Activated gamma-delta T cell treated with Interleukin-2 at 50 U/mL for 16 hours (primary cell): ENCODE data around the gene MITF.

Source experiments
- DNase-seq: peaks from one replicate; pipeline ENCODE4 v3.0.0-alpha.2; 2020

MITF gene

DNA sequence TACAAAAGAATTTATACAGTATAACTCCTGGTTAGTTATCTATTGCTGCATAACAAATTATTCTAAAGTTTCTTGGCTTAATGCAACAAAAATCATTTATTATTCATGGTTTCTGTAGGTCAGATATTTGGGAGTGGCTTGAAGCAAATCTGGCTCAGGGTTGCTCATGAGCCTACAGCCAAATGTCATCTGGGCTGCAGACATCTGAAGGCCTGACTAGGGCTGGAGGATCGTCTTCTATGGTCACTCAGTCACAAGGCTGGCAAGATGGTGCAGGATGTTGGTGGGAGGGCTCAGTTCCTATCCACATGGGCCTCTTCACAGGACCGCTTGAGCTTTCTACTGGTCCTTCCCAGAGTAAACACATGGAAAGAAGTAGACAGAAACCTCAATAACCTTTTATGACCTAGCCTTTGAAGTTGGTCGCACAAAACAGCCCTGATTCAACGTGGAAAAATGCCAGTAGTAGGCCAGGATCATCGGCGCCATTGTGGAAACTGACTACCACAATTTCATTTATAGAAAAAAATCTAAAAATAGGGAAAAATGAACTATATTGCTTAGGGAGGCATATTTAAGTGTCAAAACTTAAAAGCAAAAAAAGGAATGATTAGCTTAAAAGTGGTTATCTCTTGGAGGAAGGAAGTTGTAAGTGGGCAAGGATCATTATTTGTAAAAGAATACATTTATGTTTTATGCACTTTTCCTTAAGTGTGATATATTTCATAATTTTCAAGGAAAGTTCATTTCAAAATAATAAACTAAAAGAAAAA is 9.9 kb upstream of the MITF start:
- DNase-seq = no peak

DNA sequence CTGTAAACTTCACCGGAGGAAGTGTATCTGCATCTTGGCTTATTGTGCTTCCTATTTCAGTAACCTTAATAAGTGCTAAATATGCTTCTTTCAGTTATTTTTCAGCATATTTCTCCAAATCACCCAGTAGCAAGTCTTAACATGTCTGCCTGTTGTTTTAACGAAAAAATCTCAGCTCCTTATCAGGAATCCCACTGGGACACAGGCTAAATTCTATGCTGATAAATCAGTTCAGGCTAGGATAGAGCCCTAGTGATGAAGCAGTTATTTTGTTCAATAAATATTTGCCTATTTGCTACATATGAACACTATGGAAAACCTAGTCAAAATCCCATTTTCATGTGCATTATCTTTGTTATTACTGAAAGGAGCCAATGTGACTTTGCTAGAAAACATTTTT is 8.2 kb upstream of the MITF start:
- no peak for DNase-seq

DNA sequence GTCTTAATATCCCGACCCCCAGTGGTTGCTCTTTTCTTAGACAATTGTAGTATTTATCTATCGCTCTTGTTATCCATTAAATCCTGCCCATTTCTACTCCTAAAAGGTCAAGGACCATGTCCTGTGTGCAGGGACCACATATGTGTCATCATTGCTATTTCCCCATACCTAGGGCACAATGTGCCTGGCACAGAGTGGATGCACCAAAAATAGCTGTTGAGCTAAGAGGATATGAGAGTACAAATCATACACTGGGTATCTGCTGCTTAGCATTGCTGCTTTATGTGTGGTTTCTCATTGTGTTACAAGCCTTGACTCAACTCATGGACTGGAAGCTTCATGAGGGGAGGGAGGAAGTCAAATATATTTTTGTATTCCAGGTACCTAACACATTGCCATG is 3.4 kb upstream of the MITF start:
- no peak for DNase-seq

DNA sequence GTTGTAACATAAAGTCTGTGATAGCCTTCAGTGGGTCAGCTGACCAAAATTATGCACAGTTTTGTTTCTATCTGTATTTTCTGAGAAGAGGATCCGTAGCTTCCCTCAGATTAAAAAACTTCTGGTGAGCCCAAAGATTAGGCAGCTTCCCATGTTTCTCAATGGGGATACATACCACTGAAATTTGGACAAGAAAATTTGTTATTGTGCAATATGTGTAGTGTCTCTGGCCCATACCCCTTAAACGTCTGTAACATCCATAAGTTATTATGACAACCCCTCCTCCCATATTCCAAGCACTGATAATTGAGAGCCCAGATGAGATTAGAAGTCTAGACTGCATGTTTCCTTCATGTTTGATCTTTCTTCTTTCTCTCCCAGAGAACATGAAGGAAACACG is 1.9 kb upstream of the MITF start:
- DNase-seq = no peak

DNA sequence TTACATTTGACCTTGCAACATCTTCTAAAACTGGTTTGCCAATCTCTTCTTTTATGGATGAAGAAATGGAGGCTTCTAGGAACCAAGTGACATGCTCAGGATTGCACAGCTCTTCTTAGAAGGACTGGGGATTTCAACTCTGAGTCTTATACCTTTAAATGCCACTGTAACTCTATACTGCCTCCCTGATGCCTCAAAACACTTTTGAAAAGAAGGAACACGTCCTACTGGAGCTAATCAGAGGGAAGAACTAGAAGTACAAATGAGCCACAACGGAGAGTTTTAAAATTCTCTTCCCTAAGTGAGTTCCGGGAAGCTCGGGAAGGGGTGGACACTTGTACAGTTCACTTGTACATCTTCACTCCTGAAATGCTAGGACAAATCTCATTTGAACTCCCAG is 949 bp upstream of the MITF start:
- no peak for DNase-seq

DNA sequence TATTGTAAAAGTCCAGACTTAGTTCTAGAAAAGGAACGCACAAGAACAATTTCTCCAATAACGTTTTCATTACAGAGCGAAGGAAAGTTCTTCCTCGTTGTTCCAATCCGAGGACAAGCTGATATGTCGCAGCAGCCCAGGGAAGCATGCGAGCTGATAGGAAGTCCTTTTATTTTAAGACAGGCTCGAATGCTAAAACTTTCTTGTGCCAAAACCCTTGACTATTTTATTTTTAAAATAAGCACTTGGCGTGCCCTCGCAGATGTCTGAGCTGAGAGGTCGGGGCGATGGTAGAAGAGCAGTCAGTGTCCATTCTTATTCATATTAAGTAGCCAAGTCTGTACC is 433 bp upstream of the MITF start:
- no peak for DNase-seq

DNA sequence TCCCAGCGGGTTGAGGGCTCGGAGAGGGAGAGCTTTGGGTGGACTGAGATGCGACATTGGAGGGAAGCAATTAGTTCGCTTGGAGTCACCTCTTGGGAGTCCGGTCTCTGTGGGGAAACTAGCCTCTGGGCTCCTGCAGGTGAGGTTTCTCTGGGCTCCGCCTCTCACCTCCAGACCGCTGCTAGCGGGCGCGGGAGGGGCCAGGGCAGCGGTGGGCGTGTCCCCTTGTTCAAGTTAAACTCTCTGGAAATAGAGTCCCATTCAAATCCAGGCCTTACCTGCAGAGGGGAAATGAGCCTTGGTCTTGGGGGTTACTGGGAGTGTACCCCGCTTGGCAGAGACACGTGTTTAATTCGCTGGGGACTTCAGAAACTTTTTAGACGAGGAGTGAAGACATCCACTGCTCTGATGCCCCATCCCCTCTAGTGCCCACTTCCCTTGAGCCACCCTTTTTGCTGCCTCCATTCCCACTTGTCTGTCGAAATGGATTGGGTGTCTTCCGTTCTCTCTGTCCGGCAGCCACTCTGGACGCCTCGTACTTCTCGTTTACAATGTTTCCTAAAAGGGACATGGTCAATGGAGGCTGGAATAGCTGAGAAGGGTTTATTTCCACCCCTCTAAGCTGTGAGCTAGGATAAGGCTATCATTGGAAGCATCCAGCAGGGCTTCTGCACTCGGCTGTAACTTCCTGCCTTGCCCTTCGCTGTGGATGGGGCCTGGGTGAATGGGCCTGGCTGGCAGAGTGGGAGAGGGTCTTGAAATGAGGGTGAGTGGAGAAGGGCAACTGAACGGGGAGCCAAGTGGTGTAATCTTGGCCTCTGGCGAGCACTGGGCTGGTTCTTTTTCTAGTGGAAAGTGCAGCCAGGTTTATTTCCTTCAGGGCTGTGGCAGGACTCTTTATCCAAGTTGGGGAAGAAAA is 1.1 kb downstream of the MITF start:
- no peak for DNase-seq

DNA sequence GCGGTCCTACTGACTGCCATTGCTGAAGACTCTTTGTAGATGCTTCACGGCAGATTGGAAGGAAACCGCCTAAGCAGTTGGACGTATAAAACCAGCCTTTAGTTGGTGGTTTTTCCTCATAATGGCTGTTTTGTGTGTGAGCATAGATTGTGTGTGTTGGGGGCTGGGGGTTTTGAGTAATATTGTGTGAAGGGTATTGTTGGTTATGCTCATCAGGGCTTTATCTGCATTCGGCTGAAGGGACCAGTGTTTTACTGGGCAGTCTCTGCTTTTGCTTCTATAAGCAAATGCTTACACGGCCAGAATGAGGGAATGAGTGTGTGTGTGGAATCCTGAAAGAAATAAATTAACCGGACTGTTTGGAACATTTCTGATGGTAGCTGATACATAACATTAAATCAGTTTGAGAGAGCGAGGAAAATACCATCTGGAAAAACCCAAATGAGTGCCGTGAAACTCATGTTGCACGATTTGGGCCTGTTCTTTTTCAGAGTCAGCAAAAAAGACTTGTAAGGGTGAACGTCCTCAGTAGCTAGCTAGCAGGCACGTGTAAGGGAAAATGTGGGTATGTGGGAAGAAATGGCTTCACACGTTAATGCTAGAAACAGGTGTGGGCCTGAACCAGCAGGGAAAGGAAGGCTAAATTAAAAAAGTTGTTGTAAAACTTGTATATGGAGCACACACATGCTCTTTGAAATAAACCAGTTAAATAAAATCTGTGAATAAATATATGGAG is 1.9 kb downstream of the MITF start:
- no peak for DNase-seq

DNA sequence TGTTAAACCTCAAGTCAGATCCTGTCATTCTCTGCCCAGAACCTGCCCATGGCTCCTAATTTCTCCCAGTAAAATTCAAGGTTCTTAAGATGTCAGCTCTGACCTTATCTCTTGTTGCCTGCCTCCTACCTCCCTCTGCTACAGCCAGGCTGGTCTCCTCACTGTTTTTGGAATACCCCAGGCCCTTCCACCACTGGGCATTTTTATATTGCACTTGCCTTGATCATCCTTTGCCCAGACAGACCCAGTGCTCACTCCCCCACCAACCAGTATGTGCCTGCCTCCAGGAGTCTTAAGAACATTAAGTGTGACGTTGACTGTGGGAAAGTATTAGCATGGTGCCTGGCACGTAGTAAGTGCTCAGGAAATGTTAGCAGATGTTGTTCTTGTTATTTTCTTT is 3.1 kb downstream of the MITF start:
- DNase-seq = no peak

DNA sequence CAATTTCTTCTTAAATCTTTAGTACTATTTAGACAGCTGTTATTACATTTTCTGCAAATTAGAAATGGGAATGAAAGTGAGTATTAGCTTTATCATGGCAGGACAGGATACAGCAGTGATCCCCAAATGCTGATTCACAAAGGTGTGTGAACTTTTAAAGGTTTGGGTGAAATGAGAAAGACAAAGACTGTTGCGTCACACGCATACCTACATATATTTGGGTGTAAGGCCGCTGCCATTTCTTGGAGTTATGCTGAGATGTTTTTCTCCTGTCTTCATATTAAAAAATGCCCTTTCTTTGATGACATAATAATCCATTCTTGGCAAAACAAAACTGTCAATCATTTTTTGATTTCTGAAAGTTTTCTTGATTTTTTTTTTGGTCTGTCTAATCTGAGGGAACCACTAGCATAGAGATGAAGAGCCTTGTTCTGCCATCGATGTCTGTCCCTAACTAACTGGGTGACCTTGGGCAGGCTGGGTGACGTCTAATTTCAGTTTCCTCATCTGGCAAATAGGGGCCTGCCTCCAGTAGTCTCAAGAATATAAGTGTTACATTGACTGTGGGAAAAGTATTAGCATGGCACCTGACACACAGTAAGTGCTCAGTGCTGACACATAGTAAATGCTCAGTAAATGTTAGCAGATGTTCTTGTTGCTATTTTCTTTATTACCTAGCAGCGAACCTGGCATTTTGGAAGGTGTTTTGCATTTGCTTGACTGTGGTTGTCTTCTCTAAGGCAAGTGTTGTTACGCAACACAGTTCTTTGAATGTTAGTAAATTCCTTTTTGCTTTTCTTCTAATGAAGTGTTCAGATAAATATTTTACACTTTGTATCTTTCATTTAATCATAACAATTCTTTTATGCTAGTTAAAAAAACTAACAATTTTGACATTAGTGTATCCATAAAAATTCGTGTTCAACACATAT is 5.0 kb downstream of the MITF start:
- DNase-seq = no peak

DNA sequence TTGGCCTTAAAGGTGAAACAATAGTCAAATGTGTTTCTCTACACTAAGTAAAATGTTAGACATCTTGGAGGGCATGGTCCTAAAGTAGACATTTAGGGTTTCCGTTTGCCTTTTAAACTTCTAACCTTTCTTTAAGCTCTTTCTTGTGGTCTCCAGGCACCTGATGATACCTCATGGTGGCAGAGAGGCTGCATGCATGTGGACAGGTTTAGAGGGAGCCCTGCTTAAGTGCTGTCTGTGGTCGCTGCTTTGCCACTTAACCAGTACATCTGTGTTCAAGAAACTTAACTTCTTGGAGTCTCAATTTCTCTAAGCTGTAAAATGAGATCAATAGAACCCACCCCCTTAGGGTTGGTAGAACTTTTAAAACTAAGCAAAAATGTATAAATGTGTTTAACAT is 6.2 kb downstream of the MITF start:
- no peak for DNase-seq

DNA sequence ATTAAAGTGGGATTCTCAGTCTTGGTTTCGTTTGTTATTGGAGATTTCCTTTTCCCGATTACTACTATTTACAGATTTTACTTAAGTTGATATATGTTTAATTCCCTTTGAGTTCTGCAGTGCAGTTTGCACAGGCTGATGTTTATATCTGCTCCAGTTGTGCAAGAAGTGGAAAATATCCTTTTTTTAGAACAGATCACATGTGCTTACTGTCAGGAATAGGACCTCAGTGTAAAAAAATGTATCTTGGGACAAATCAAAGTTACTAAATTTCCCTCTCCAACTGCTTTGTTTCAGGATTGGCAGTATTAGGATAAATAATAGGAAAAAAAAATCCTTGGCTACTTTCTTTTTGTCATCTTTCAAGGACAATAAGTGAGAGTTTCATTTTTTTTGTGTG is 6.9 kb downstream of the MITF start:
- no peak for DNase-seq

DNA sequence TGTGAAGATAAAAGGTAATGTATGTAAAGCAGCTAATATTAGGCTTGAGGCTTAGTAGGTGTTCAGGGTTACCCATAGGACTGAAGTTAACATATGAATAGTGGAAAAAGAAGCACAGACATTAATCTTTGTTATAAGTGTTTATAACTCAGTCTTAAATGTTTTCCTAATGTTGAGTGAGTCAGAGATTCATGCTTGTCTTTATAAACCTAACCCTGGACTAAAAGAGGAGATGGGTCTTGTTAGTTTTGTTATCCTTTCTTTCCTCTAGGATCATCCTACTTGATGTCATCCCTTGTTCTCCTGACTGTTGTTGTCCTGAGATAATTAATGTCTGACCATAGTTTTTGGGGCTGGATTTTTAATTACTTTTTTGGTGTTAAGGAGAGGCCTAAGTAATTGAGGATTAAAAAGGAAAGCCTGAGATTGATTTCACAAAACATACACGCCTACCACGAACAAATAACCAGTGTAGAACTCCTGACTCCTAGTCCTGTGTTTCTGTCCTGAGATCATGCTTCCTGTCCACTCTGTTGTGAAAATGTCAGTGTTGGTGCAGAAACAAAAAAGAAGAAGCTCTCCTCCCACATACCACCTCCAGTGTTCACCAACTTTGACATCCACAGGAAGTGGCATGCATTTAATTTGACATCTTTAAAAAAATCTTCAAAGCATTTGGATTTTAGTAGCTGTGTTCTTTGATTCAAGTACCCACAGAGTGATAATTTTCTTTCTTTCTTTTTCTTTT is 8.4 kb downstream of the MITF start:
- no peak for DNase-seq

DNA sequence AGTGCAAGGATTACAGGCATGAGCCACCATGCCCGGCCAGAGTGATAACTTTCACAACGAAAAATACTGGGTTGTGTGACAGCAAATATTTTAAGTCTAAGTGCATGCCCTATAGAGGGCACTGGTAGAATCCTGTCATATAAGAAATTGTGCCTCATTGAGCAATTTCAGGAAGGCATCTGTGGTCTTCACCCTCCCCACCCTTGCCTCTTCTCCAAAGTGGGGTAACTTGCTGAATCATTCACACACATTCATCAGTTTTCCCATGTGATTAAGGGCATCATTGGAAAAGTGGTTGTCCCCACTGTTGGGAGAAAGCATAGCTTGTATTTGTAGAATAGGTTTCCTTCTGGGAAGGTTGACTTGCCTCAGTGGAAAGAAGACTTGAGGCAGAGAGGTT is 9.2 kb downstream of the MITF start:
- no peak for DNase-seq

DNA sequence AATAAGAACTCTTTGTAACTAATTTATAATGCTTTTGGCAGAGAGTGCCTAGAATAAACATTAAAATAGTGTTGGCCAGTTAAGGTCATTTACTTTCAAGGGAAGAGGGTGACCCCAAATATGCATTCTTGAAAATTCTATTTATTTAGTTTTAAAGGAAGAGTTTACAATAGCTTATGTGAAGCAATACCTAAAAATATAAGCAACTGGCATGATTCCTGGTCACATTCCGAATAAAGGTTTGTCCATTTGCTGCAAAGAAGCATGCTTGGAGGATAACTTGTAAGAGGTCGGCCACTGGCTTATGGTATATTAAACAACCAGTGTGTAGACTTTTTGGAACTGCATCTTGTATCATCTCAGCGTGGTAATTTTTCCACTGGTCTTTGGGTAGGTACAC is 10.2 kb downstream of the MITF start:
- DNase-seq = no peak

DNA sequence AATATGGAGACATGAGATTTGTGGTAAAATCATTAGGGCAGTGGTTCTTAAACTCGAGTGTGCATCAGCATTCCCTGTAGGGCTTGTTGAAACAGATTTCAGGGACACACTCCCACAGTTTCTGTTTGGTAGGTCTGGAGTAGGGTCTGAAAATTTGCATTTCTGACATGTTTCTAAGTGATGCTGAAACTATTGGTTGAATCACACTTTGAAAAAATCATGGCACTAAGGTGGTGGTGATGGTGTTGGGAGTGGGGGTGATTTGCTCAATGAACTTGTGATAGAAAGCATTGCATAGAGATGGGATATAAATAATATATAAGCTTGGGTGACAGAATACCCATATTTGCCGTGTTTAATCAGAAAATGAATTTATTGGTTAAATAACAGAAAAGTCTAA is 11.3 kb downstream of the MITF start:
- DNase-seq = no peak

DNA sequence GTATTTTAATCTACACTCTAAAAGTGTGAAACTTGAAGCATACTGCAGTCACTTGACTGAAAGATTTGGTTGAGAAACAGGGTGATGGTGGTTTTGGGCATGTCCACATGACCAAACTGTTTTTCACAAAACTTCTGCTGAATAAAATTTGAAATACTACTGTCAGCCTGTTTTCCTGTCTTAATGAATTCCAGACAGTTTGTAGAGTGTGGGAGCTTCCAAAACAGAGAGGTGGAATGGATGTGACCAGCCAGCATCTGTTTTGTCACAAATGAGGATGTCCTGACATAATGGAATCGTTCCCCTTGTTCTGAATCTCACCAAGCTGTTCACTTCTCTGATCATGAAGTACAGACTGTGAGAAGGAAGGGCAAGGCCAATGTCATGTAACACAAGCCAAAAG is 11.8 kb downstream of the MITF start:
- DNase-seq = no peak

DNA sequence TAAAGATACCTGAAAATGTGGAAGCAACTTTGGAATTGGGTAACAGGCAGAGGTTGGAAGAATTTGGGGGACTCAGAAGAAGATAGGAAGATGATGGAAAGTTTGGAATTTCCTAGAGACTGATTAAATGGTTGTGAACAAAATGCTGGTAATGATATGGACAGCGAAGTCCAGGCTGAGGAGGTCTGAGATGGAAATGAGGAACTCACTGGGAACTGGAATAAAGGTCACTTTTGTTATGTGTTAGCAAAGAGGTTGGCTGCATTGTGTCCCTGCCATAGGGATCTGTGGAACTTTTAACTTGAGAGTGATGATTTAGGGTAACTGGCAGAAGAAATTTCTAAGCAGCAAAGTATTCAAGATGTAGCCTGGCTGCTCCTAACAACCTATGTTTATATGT is 13.0 kb downstream of the MITF start:
- no peak for DNase-seq

DNA sequence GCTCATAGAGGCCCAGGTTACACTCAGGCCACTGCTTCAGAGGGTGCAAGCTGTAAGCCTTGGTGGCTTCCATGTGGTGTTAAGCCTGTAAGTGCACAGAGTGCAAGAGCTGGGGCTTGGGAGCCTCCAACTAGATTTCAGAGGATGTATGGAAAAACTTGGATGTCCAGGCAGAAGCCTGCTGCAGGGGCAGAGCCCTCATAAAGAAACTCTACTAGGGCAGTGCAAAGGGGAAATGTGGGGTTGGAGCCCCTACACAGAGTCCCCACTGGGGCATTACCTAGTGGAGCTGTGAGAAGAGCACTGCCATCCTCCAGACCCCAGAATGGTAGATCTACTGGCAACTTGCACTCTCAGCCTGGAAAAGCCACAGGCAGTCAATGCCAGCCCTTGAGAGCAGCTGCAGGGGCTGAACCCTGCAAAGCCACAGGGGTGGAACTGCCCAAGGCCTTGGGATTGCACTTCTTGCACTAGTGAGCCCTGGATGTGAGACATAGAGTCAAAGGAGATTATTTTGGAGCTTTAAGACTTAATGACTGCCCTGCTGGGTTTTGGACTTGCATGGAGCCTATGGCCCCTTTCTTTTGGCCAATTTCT is 14.0 kb downstream of the MITF start:
- no peak for DNase-seq

DNA sequence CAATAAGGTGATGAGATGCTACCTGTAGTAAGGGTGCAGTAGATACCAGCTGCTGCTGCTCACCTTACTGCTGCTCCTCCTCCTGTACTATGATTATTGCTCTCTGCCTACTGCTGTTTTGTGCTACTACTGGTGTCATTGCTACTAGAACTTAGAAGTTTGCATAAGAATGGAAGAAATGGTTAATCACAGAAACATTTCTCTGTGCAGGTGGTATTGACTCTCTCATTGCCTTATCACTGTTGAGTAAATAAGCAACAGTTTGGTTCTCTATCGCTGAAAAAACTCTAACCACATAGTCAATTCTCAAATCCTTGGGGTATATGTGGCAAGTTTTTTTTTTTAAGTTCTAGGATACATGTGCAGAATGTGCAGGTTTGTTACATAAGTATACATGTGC is 16.5 kb downstream of the MITF start:
- DNase-seq = no peak
